Hepatocyte (in vitro differentiated cells): Measurements from ENCODE around the gene SLCO2B1.

Source experiments
- CTCF ChIP-seq: fragments of 200-600 bp; sonication (generic); IDR thresholded peaks from 2 replicates; pipeline ENCODE4 v1.5.1; 2016; ENCODE audit warnings: antibody characterized with exemption, mild to moderate bottlenecking; ENCODE audit not compliant: poor library complexity
- EZH2 ChIP-seq: fragments of 200-600 bp; sonication (generic); IDR thresholded peaks from 2 replicates; pipeline ENCODE4 v1.6.1; 2016; ENCODE audit warnings: antibody characterized with exemption, mild to moderate bottlenecking, borderline replicate concordance

- TF ChIP-seq CTCF = no peak
- TF ChIP-seq EZH2 = no peak
Observed at GRCh38 chr11:75135021-75135650, 15.8 kb upstream of the SLCO2B1 start.
